ENCODE data around the gene ALK.

DNA sequence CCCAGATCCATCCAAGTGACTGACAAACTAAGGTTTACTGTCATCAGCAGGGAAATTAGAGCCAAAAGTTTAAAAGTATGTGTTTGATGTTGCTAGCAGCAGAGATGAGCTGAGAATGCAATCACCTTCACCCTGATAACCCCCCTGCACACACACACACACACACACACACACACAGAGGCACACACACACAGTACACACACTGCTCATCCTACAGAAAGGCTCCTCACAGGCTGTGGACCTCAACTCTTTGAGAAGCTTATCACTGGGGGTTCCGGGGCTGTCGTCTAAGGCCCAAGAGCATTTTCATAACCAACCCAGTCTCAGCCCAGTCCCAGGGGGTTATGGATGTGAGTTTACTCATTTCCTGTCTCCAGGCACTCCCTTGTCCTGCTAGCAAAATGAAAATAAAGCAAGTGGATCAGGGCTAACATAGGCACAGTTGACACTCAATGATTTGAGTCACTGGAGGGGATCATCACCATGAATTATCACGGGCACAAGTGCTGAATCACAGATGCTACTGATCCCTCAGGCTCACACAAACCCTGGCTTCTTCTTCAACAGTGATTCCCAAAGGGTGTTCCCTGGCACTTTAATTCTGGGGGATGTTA lies 76.6 kb downstream of the ALK start:
- no peak for TF ChIP-seq POLR2A (IDR thresholded peaks at IDR 0.05)
- TF ChIP-seq, protein P1, sequence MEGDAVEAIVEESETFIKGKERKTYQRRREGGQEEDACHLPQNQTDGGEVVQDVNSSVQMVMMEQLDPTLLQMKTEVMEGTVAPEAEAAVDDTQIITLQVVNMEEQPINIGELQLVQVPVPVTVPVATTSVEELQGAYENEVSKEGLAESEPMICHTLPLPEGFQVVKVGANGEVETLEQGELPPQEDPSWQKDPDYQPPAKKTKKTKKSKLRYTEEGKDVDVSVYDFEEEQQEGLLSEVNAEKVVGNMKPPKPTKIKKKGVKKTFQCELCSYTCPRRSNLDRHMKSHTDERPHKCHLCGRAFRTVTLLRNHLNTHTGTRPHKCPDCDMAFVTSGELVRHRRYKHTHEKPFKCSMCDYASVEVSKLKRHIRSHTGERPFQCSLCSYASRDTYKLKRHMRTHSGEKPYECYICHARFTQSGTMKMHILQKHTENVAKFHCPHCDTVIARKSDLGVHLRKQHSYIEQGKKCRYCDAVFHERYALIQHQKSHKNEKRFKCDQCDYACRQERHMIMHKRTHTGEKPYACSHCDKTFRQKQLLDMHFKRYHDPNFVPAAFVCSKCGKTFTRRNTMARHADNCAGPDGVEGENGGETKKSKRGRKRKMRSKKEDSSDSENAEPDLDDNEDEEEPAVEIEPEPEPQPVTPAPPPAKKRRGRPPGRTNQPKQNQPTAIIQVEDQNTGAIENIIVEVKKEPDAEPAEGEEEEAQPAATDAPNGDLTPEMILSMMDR (IDR thresholded peaks at IDR 0.05) = no peak

Measured in Peyer's patch (tissue), 4 donors.